ENCODE data around the gene TGOLN2.
"Not testable (repeated sequence)": the region's sequence is repeated elsewhere in the genome, so short reads cannot be mapped to it uniquely, and the experiment has no call there.

Gene TGOLN2

DNA sequence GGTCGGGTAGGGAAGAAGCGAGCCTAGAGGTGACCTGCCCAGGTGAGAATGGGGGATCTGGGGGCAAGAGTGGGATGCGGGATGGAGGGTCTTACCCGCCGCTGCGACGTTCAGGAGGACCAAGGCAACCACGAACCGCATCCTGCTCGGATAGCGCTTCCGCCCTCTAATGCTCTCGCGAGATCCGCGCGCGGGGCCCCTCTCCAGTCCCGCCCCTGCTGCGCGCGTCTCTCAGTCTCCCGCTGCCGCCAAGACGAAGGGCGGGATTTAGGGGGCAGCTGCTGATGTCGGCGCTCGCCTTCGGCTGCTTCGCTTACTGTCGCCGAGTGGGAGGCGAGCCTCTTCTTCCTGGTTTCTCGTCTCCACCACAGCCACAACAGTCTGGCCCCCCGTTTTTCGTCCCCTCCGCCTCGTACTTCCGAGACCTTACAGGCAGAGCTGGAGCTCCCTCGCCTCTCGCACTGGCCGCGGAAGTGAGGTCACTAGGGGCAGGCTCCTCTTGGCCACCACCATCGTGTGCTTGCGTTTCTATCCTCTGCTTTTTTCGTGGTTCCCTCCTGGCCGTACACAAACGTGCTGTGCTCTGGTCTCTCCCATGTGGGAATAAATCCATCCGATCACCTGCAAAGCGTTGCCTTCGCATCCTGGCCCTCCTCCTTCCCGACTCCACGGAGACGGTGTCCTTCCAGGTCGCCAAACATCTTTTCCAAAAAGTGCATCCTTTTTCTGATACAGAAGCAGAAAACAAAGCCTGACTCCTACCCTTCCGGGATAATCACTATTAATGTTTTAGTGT lies at the start of gene TGOLN2:
Gene TGOLN2, minus strand, starts transcription at position 168 of the 796 bp plus-strand sequence. Its CDS starts 27 bp downstream, at position 141.
- DNase-seq (ENCODE audit: low read depth) = peak; percentile 93

- DNase-seq (ENCODE audit: low read depth) = no peak
Measured at GRCh38 chr2:85377083-85377482, 49.3 kb upstream of the TGOLN2 start.

DNA sequence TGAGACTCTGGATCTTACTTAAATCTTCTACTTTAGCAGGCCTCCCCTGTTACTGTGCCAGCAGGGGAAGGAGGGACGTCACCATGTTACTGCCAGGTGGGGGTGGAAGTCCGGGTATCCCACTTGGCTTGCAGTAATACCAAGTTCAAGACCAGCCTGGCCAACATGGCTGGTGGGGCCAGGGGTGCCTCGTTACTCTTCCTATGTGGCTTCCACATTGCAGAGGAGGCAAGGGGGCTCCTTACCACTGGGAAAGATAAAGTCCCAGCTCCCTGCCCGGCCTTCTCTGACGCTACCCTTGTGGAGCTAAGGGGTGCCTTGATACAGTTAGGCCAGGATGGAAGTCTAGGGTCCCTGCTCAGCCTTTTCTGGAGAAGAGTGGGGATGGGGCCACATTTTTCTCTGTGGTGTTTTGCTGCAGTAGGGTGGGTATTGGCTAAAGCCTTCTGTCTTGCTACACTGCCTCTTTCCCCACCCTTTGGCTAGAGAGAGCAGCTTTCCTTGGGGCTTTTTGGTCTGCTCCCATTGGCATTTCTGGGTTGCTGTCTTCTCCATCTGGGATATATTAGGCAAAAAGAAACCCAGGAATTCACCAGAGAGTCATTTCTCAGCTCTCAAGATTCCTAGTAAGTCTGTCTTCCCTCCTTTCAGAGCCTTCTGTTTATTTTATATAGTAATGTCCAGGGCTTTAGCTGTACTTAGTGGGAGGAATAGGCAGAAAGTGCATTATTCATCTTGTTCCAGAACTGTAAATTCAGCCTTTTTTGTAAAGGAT lies 48.7 kb upstream of the TGOLN2 start:
- DNase-seq (ENCODE audit: low read depth) = no peak

DNA sequence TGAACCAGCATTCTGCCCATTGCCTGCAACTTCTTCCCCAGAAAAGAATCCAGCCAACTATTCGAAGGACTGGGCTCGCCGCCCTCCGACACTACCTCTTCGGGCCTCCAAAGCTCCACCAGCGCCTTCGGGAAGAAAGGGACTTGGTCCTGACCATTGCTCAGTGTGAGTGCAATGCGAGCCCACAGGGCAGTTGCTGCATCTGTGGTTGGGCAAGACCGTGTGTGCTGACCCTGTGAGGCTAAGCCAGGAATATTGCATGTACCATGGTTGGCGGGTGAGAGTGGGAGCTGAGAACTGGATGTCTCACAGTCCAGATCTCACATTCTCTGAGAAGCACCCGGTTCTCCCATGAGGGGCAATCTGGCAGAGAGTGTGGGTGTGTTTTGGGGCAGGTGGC lies 43.3 kb upstream of the TGOLN2 start:
- no peak for DNase-seq (ENCODE audit: low read depth)

GRCh38 chr2:85369500-85369899 lies 41.7 kb upstream of the TGOLN2 start:
- DNase-seq (ENCODE audit: low read depth) = no peak

DNA sequence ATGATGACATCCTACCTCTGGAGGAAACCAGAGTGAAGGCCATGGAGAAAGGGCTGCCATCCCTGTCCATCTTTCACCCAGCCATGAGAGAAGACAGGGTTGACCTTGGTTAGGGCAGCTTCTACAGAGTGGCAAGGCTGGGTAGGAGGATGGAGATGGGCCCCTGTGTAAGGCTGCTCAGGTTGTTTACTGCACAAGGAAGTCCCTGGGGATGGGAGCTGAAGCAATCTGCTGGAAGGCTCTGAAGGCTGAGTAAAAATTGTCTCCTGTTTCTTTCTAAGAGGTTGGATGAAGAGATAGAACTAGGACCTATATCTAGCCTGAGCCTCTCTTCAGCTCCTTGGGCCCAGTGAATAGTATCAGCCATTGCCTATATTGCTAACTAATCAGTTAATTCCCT lies 41.1 kb upstream of the TGOLN2 start:
- no peak for DNase-seq (ENCODE audit: low read depth)

- no peak for DNase-seq (ENCODE audit: low read depth)
Measured at GRCh38 chr2:85367180-85367579, 39.4 kb upstream of the TGOLN2 start.

DNA sequence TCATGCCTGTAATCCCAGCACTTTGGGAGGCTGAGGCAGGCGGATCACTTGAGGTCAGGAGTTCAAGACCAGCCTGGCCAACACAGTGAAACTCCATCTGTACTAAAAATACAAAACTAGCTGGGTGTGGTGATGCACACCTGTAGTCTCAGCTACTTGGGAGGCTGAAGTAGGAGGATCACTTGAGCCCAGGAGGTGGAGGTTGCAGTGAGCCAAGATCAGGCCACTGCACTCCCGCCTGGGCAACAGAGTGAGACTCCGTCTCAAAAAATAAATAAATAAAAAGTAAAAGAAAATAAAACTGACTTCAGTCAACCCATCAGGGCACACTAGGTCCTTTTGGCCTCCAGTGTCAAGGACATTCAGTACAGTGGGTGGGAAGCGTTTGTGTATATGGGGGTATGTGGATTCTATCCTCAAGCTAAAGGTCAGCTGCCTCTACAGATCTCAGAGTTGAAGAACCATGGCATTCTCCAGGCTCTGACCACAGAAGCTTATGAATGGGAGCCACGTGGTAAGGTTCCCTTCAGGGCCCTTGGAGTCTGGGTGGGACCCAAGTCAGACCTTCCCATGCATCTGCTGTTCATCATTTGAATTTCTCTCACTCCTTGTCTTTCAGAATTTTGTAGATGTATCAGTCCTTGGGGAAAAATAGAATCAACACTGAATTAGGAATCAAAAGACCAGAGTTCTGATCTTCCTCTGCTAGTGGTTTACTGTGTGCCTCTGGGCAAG lies 35.0 kb upstream of the TGOLN2 start:
- DNase-seq (ENCODE audit: low read depth) = not testable (repeated sequence)

- no peak for DNase-seq (ENCODE audit: low read depth)
Measured at GRCh38 chr2:85357736-85358135, 29.9 kb upstream of the TGOLN2 start.

DNA sequence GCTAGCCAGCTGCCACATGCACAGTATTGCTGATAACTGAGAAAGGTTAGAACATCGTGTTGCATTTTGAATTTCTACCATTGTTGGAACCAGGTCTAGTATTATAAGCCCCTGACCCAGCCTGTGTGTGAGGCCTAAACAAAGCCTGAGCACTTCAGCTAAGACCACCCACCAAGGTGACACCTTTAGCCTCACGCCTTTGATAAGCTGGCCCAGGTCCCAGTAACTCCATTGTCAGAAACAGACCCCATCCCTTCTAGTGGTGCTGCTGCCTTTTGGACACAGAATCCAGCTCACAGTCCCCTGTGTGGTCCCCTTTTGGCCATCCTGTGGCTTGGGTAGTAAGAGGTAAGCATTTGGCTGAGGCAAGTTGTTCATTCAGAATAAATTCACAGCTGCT lies 28.4 kb upstream of the TGOLN2 start:
- DNase-seq (ENCODE audit: low read depth) = no peak

GRCh38 chr2:85355521-85355920 lies 27.7 kb upstream of the TGOLN2 start:
- no peak for DNase-seq (ENCODE audit: low read depth)

DNA sequence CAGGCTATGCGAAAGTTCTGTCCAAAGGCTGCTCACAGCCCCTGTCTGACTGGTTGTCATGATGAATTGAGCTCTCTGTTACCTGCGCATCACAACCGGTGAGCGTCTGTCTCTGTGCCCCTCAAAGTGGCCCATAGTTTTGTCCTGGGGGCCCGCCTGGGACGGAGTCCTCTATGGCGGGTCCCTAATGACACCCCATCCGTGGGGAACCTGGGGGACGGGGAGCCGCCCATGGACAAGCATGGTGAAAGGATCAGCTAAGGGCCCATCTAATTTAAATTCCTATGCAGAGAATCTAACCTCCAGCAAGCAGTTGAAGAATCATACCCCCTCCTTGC lies 27.3 kb upstream of the TGOLN2 start:
- no peak for DNase-seq (ENCODE audit: low read depth)

DNA sequence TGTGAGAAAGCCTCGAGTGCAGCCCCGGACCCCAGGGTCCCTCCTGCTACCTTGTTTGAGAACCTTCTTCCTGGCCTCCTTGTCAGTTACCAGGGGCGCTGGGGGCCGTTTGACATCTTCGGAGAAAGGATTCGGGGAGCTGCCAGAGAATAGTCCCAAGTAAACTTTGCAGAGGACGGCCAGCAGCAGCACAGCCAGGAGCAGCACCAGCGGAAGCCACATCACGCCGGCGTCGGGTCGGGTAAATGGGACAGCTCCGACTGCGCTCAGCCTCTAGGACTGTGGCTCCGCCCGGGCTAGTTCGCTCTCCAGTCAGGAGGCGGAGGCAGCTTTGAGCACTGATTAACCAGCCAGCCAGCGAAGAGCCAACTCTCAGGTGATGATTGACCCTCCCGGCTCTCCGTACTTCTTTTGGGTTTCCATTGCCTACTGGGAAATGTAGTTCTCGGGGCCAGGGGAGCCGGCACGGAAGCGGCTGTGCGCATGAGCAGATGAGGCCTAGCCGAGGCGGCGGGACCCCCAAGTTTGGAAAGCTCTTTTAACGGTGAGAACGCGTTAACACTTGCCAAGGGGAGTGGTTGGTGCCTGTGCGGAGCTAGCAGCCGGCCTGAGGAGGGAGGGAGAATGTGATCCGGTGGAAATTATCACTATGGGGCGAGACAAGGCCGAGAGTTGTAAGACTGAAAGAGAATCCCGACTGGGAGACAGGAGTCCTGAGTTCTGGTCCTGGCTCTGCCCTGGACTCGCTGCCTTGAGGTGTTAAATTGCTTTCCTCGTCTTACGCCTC lies 26.7 kb upstream of the TGOLN2 start, which contains the start of the genes ELMOD3 and RETSAT:
Gene ELMOD3, plus strand, starts transcription at position 484 of the 787 bp plus-strand sequence. CDS start 2,430 bp downstream, outside the sequence.
Gene RETSAT, minus strand, starts transcription at position 243 of the 787 bp plus-strand sequence. Its CDS starts 21 bp downstream, at position 222.
- peak; percentile 94 for DNase-seq (ENCODE audit: low read depth)

DNA sequence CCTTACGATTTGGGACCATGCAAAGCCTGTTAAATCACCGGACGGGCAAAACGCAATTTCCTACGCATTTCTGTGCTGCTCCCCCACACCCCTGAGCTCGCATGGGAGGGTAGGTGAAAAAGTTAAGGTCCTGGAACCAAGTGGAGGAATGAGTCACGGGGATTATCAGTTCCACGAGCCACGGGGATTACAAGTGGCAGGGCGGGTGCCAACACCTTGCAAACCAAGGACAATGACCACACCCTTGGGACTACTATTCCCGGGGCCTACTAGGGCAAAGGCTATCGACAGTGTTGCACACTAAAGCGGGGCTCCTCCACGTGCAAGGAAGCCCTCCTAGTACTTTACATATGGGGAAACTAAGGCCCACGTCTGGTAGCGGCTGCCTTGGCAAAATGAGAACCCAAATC lies 26.1 kb upstream of the TGOLN2 start:
- DNase-seq (ENCODE audit: low read depth) = no peak

- DNase-seq (ENCODE audit: low read depth) = no peak
Measured at GRCh38 chr2:85347599-85347998, 19.8 kb upstream of the TGOLN2 start.

DNA sequence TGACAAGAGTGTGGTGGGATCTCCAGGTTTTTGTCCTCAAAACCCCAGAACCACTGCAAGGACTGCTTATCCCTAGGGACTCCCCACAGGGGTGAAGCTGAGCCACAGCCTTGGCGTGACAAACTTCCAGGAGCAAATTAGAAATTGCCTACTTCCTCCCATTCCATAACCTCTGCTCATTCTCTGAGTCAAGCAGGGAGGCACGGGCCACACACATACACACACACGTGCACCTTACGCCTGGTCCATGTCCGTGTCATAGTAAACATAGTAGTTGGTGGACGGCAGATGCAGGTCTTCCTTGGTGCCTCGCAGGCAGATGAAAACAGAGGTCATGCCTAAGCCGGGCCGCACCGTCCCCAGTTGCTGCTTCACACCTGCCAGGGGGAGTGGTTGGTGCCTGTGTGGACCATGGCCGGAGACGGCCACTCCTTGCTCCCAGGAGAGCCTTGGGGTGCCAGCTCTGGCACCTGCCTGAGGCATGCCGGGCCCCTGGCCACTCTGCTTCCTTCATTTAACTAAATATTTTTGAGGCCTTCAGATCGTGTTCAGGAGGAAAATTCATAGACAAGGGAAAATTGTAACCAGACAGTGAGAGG lies 16.7 kb upstream of the TGOLN2 start:
- no peak for DNase-seq (ENCODE audit: low read depth)

- not testable (repeated sequence) for DNase-seq (ENCODE audit: low read depth)
Measured at GRCh38 chr2:85343207-85343895, 15.6 kb upstream of the TGOLN2 start.

GRCh38 chr2:85342156-85342555 lies 14.4 kb upstream of the TGOLN2 start:
- no peak for DNase-seq (ENCODE audit: low read depth)

- DNase-seq (ENCODE audit: low read depth) = no peak
Measured at GRCh38 chr2:85341269-85342029, 13.7 kb upstream of the TGOLN2 start.

Measured in stimulated activated CD8-positive, alpha-beta memory T cell treated with anti-CD3 and anti-CD28 coated beads, Interleukin-15, amount 100 ng/mL, for 1 hour (primary cell).